A549 (cell line): Measurements from ENCODE around the gene EDARADD. TPM values are rescaled to one million over a fixed set of nuclear protein-coding genes. Genes with fewer than 3 reads are reported as not detected.

Source experiments
- ATAC-seq, 2 experiments: fragments of 200-7000 bp in 1 of 2; fragments of >200 bp in 1 of 2; cut with Nextera tagmentation in 1 of 2; cut with Tn5 transposase in 1 of 2; 3 replicates each; pipeline versions ENCODE4 v1.8.0 to v1.9.1; 2018 to 2020; ENCODE audit warnings: mild to moderate bottlenecking in 1 of 2, moderate library complexity in 1 of 2
- CTCF ChIA-PET: fragments of 300-600 bp; sonication (Branson Sonifier 250); formaldehyde crosslinking; extraction: SDS; loops from one replicate; lab custom pipeline; 2021; ENCODE audit warnings: antibody characterized with exemption, inconsistent platforms; lab: Yijun Ruan, JAX
- POLR2A ChIA-PET: fragments of 350-600 bp; formaldehyde crosslinking; extraction: SDS; loops from one replicate; lab custom pipeline; 2021; ENCODE audit warnings: antibody characterized with exemption, inconsistent platforms; lab: Yijun Ruan, JAX
- DNase-seq, 2 experiments: peaks; one replicate each; pipeline versions ENCODE4 v3.0.0 to v3.0.0-alpha.2; 2011 to 2016; ENCODE audit warnings: low read depth in 1 of 2, low spot score in 1 of 2
- FAIRE-seq: peaks from 2 replicates; lab custom pipeline; 2011; peaks lifted over from hg19 to GRCh38; lab: Jason Lieb, UNC
- H3K27ac ChIP-seq, 2 experiments: fragments of >200 bp; sonication (Bioruptor Twin); formaldehyde crosslinking; 3 replicates each; pipeline ENCODE4 v1.5.1; 2016 to 2017
- H3K4me1 ChIP-seq: fragments of >200 bp; sonication (Bioruptor Twin); formaldehyde crosslinking; 3 replicates; pipeline ENCODE4 v1.6.1; 2016
- H3K4me2 ChIP-seq: fragments of >200 bp; sonication (Bioruptor Twin); formaldehyde crosslinking; 3 replicates; pipeline ENCODE4 v1.6.1; 2016
- H3K4me3 ChIP-seq: fragments of >200 bp; sonication (Bioruptor Twin); formaldehyde crosslinking; 3 replicates; pipeline ENCODE4 v1.5.1; 2016
- H3K9me3 ChIP-seq: fragments of >200 bp; sonication (Bioruptor Twin); formaldehyde crosslinking; 3 replicates; pipeline ENCODE4 v1.6.1; 2016
- ATOH8 ChIP-seq: fragments of 250-450 bp; sonication (Bioruptor Pico); IDR thresholded peaks from 2 replicates; pipeline ENCODE4 v1.5.0; 2020; ENCODE audit warnings: low read depth, mild to moderate bottlenecking, moderate library complexity
- CBX8 ChIP-seq: fragments of 200-600 bp; sonication (generic); IDR thresholded peaks from 2 replicates; pipeline ENCODE4 v1.6.1; 2016
- CHD2 ChIP-seq: fragments of 150-350 bp; IDR thresholded peaks from 2 replicates; pipeline ENCODE4 v1.6.1; 2014; ENCODE audit warnings: low read length; ENCODE audit not compliant: partially characterized antibody
- E2F6 ChIP-seq: IDR thresholded peaks from 2 replicates; pipeline ENCODE4 v1.6.1; 2012; ENCODE audit warnings: low read depth, borderline replicate concordance
- EP300 ChIP-seq, 2 experiments: fragments of >200 bp; sonication (Bioruptor Twin); formaldehyde crosslinking; IDR thresholded peaks; 2 replicates in 1 of 2; 3 replicates in 1 of 2; pipeline ENCODE4 v1.6.1; 2016 to 2017
- ESRRA ChIP-seq: fragments of 150-350 bp; IDR thresholded peaks from 2 replicates; pipeline ENCODE4 v1.6.1; 2014; ENCODE audit warnings: mild to moderate bottlenecking, low read length, borderline replicate concordance
- FOXS1 ChIP-seq: fragments of 250-450 bp; sonication (Bioruptor Pico); IDR thresholded peaks from 2 replicates; pipeline ENCODE4 v1.5.0; 2020; ENCODE audit warnings: mild to moderate bottlenecking, moderate library complexity
- HMGXB4 ChIP-seq: fragments of 250-450 bp; sonication (Bioruptor Pico); IDR thresholded peaks from 2 replicates; pipeline ENCODE4 v1.5.0; 2021; ENCODE audit warnings: mild to moderate bottlenecking, moderate library complexity, borderline replicate concordance
- HOXA7 ChIP-seq: fragments of 250-450 bp; sonication (Bioruptor Pico); IDR thresholded peaks from 2 replicates; pipeline ENCODE4 v1.5.0; 2020; ENCODE audit warnings: mild to moderate bottlenecking, moderate library complexity
- JUNB ChIP-seq: fragments of >200 bp; sonication (Bioruptor Twin); formaldehyde crosslinking; IDR thresholded peaks from 2 replicates; pipeline ENCODE4 v1.6.1; 2016
- MYC ChIP-seq: IDR thresholded peaks from 2 replicates; pipeline ENCODE4 v1.6.1; 2012; ENCODE audit warnings: mild to moderate bottlenecking, inconsistent platforms, low read length, improper control_type of control experiment, borderline replicate concordance
- PBX3 ChIP-seq: IDR thresholded peaks from 2 replicates; pipeline ENCODE4 v1.6.1; 2012
- POLR2AphosphoS2 ChIP-seq: conservative IDR thresholded peaks from 2 replicates; pipeline ENCODE4 v1.6.1; 2012; ENCODE audit warnings: low read length, improper control_type of control experiment, inconsistent platforms
- RARB ChIP-seq: fragments of 250-450 bp; sonication (Bioruptor Pico); IDR thresholded peaks from 2 replicates; pipeline ENCODE4 v1.8.0; 2021; ENCODE audit warnings: mild to moderate bottlenecking, moderate library complexity
- SREBF2 ChIP-seq: fragments of 450-650 bp; IDR thresholded peaks from 2 replicates; pipeline ENCODE4 v1.6.1; 2014; ENCODE audit warnings: mild to moderate bottlenecking, moderate library complexity
- ZNF302 ChIP-seq: fragments of 250-450 bp; sonication (Bioruptor Pico); IDR thresholded peaks from 2 replicates; pipeline ENCODE4 v1.9.0; 2021; ENCODE audit warnings: inconsistent platforms, mild to moderate bottlenecking, moderate library complexity
- WGBS: methylation state at CpG from one replicate; pipeline ENCODE4 v1.1.6; 2017; ENCODE audit errors: missing lambda C conversion rate; 5-methylcytosine and 5-hydroxymethylcytosine counted together
- polyA plus RNA-seq, 4 experiments: library from polyadenylated mRNA; depleted of rRNA in 3 of 4; stranded (reverse); fragments of >200 nt; fragmentation: RNase III in 1 of 4; extraction: RNeasy Plus Mini Kit Qiagen cat#74134 plus additional on column Dnase treatment in 1 of 4; gene quantifications; 2 replicates in 3 of 4; 3 replicates in 1 of 4; pipeline ENCODE4 v1.2.3, GENCODE V29; 2011 to 2017
- TF ChIP-seq, protein P1 (sequence below): IDR thresholded peaks from 2 replicates; pipeline ENCODE4 v1.6.1; 2012
- TF ChIP-seq, protein P2 (sequence below): fragments of >200 bp; sonication (Bioruptor Twin); formaldehyde crosslinking; IDR thresholded peaks from 3 replicates; pipeline ENCODE4 v1.6.1; 2016
- TF ChIP-seq, protein P3 (sequence below): fragments of 450-650 bp; IDR thresholded peaks from 2 replicates; pipeline ENCODE4 v1.6.1; 2014; ENCODE audit warnings: antibody characterized with exemption

Gene EDARADD
- polyA plus RNA-seq, 2 of the 4 experiments (the other 2 are of a cell fraction) = 2.1 to 5.8 TPM

DNA sequence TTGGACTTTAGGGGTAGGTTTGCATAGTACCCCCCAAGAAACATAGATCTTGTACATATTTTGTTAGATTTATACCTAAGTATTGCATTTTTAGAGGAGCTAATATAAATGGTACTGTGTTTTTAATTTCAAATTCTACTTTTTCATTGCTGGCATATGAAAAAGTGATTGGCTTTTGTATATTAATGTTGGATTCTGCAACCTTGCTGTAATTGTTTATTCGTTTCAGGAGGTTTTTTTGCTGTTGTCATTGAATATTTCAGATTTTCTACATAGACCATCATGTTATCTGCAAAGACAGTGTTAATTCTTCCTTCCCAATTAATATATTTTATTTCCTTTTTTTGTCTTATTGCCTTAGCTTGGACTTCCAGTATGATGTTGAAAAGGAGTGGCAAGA lies 23.0 kb upstream of the EDARADD start:
- CTCF ChIA-PET = interaction anchor here (0.9 to 1.1 kb wide), 2 partner anchors 11 to 25 kb away, joined by 3 read pairs; no protein-coding TSS in a partner anchor
- TF ChIP-seq, protein P1, sequence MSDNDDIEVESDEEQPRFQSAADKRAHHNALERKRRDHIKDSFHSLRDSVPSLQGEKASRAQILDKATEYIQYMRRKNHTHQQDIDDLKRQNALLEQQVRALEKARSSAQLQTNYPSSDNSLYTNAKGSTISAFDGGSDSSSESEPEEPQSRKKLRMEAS = no peak
- no peak for TF ChIP-seq CHD2
- TF ChIP-seq POLR2AphosphoS2 = no peak
- no peak for TF ChIP-seq E2F6
- TF ChIP-seq HMGXB4 (CRISPR knock-in tag) = no peak
- TF ChIP-seq SREBF2 = no peak
- TF ChIP-seq, protein P2, sequence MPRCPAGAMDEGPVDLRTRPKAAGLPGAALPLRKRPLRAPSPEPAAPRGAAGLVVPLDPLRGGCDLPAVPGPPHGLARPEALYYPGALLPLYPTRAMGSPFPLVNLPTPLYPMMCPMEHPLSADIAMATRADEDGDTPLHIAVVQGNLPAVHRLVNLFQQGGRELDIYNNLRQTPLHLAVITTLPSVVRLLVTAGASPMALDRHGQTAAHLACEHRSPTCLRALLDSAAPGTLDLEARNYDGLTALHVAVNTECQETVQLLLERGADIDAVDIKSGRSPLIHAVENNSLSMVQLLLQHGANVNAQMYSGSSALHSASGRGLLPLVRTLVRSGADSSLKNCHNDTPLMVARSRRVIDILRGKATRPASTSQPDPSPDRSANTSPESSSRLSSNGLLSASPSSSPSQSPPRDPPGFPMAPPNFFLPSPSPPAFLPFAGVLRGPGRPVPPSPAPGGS = no peak
- FAIRE-seq = no peak

DNA sequence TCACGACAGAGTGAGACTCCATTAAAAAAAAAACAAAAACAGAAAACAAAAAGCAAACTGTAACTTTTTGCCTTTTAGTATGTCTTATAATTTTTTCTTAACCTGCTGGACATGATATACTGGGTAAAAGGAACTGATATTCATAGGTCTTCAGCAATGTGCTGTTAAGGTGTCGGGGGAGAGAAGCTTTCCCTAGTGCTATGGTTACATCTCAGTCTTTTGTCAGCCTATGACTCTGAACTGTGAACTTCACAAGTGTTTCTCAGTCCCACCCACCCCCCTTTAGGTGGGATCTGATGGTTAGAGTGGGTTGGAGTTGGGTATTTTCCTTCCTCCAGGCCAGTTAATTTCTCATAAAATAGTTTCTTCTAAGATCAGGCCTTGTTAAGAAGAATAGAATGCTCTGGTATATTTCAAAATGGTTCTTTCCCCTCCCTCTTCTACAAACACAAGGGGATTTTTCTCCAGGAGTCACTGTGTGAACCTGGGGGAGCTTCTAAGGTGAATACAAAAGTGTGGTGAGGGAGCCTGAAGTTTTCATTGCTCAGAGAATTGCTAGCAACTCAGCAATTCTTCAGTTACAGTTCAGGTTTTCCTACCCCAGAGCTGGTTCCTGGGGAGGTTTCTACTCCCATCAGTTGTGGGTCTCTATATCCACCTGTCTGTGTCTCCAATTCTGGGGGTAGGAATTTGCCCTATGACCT lies 16.1 kb upstream of the EDARADD start:
- CTCF ChIA-PET = interaction anchor here (1.6 kb wide), 1 partner anchor 11 kb away, joined by 3 read pairs; no protein-coding TSS in a partner anchor
- no peak for DNase-seq
- H3K9me3 ChIP-seq = peaks cover 17% of the 10 kb centered on the region
- H3K4me2 ChIP-seq = no peak overlapping the region
- WGBS = 83% methylated on average over 2 of the region's 2 CpGs
- TF ChIP-seq CBX8 (no peak), ESRRA (no peak), FOXS1 (CRISPR knock-in tag) (no peak)
- no peak for ATAC-seq
- H3K4me1 ChIP-seq = no peaks in the 10 kb centered on the region
- FAIRE-seq = no peak
- H3K27ac ChIP-seq = no peak overlapping the region
- no peak overlapping the region for H3K4me3 ChIP-seq
- POLR2A ChIA-PET = no interaction called here

More for the DNA sequence above, 23.0 kb upstream of the EDARADD start:
- POLR2A ChIA-PET = no interaction called here
- no peaks in the 10 kb centered on the region for H3K9me3 ChIP-seq
- H3K4me1 ChIP-seq = no peaks in the 10 kb centered on the region
- 40% methylated on average over 1 of the region's 1 CpG for WGBS
- H3K27ac ChIP-seq = no peak overlapping the region
- ATAC-seq (no peak), DNase-seq (no peak)
- H3K4me3 ChIP-seq = no peak overlapping the region
- no peak overlapping the region for H3K4me2 ChIP-seq

- Histone ChIP-seq H3K27ac (no peak overlapping the region), H3K9me3 (peaks cover 17% of the 10 kb centered on the region), H3K4me3 (no peak overlapping the region), H3K4me2 (no peak overlapping the region), H3K4me1 (no peaks in the 10 kb centered on the region)
- ATAC-seq = no peak
- no peak for DNase-seq
- no peak for TF ChIP-seq PBX3
- no peak for TF ChIP-seq E2F6
- TF ChIP-seq, protein P3, sequence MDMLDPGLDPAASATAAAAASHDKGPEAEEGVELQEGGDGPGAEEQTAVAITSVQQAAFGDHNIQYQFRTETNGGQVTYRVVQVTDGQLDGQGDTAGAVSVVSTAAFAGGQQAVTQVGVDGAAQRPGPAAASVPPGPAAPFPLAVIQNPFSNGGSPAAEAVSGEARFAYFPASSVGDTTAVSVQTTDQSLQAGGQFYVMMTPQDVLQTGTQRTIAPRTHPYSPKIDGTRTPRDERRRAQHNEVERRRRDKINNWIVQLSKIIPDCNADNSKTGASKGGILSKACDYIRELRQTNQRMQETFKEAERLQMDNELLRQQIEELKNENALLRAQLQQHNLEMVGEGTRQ = no peak
- TF ChIP-seq EP300 (IDR thresholded peaks at IDR 0.05) = no peak
- no peak for TF ChIP-seq ZNF302
- no peak for TF ChIP-seq MYC
- no peak for TF ChIP-seq ATOH8 (CRISPR knock-in tag)
- TF ChIP-seq HOXA7 (CRISPR knock-in tag) = no peak
- no peak for TF ChIP-seq JUNB
- TF ChIP-seq RARB = no peak
- CTCF ChIA-PET = interaction anchor here (1.1 to 1.5 kb wide), 2 partner anchors 11 to 22 kb away, joined by 3 read pairs; no protein-coding TSS in a partner anchor
- POLR2A ChIA-PET = no interaction called here
- no peak for FAIRE-seq
Measured at GRCh38 chr1:236381565-236382158, 12.4 kb upstream of the EDARADD start.
